Activated naive CD4-positive, alpha-beta T cell treated with anti-CD3 and anti-CD28 coated beads, Interleukin-2, amount 50 U/mL, for 24 hours (primary cell): Measurements from ENCODE around the gene IL36B.
"Not testable (repeated sequence)": the region's sequence is repeated elsewhere in the genome, so short reads cannot be mapped to it uniquely, and the experiment has no call there.

Experiments used
- H3K27ac Mint-ChIP-seq: one replicate; pipeline ENCODE4 v1.8.0; 2021; ENCODE audit warnings: mild to moderate bottlenecking, mixed read lengths
- H3K27me3 Mint-ChIP-seq: one replicate; pipeline ENCODE4 v1.8.0; 2021; ENCODE audit warnings: mixed read lengths
- H3K36me3 Mint-ChIP-seq: one replicate; pipeline ENCODE4 v1.8.0; 2021; ENCODE audit warnings: mixed read lengths
- H3K4me1 Mint-ChIP-seq: one replicate; pipeline ENCODE4 v1.8.0; 2021; ENCODE audit warnings: mixed read lengths
- H3K4me3 Mint-ChIP-seq: one replicate; pipeline ENCODE4 v1.8.0; 2021; ENCODE audit warnings: mild to moderate bottlenecking, mixed read lengths
- H3K9me3 Mint-ChIP-seq: one replicate; pipeline ENCODE4 v1.8.0; 2021; ENCODE audit warnings: mixed read lengths

Gene IL36B

DNA sequence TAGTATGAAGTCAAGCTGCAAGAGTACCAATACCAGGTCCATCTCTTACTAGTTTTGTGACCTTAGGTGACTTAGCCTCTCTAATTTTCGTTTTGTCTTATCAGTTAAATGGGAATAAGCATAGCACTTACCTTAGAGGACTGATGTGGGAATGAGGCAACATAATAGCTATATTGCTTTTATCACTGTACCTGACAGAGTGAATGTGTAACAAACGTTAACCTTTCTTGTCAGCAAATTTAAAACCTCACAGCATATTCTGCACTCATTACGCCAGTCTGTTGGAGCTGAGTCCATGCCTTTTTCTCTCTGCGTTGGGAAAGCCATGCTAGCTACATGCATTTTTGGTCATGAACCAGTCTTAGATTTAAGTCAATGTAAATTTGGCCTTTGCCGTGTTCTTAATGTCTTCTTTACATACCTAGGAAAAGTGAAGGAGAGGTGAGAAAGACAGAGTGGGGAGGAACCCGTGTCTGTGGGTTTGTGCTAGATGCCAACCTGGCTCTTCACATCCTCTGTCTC, at the start of gene IL36B:
TSS of gene IL36B (minus strand) at position 472 of the 522 bp plus-strand sequence.
- H3K4me1 Mint-ChIP-seq: peaks cover 20% of the 10 kb centered on the region
- no peak within 1 kb of the TSS for H3K27ac Mint-ChIP-seq
- no peak within 1 kb of the TSS for H3K4me3 Mint-ChIP-seq
- H3K36me3 Mint-ChIP-seq: peaks cover 17% of the 10 kb centered on the region
- H3K27me3 Mint-ChIP-seq: no peaks in the 10 kb centered on the region
- peaks cover 16% of the 10 kb centered on the region for H3K9me3 Mint-ChIP-seq

DNA sequence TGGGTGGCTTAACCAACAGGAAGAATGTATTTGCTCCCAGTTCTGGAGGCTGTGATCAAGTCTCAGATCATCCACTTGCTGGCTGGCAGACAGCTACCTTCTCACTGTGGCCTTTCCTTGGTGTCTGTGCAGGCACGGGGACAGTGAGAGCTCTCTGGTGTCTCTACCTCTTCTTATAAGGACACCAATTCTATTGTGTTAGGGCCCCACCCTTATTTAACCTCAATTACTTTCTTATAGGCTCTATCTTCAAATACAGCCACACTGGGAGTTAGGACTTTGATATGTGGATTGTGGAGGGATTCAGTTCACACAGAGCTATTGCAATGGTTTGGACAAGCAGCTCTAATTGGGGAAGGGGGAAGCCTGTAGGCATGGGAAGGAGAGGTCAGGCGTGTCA, 49.5 kb upstream of the IL36B start:
- peaks cover 50% of the 10 kb centered on the region for H3K4me1 Mint-ChIP-seq
- H3K36me3 Mint-ChIP-seq: peaks cover 6% of the 10 kb centered on the region
- H3K9me3 Mint-ChIP-seq: peaks cover 16% of the 10 kb centered on the region
- H3K27ac Mint-ChIP-seq: peak overlapping the region; percentile 83
- H3K27me3 Mint-ChIP-seq: peaks cover 2% of the 10 kb centered on the region
- peak overlapping the region; percentile 12 for H3K4me3 Mint-ChIP-seq

- H3K4me3 Mint-ChIP-seq: peak overlapping the region; percentile 76
- H3K27ac Mint-ChIP-seq: peak overlapping the region; percentile 66
- H3K36me3 Mint-ChIP-seq: peaks cover 6% of the 10 kb centered on the region
- peaks cover 28% of the 10 kb centered on the region for H3K4me1 Mint-ChIP-seq
- peaks cover 15% of the 10 kb centered on the region for H3K9me3 Mint-ChIP-seq
- H3K27me3 Mint-ChIP-seq: no peaks in the 10 kb centered on the region
These were observed 45.9 kb upstream of the IL36B start for GRCh38 chr2:113098532-113098931.

GRCh38 chr2:113098041-113098440, 45.4 kb upstream of the IL36B start:
- Mint-ChIP-seq H3K27me3 (no peaks in the 10 kb centered on the region), H3K27ac (peak overlapping the region; percentile 66), H3K4me3 (peak overlapping the region; percentile 76), H3K4me1 (peaks cover 23% of the 10 kb centered on the region), H3K9me3 (peaks cover 10% of the 10 kb centered on the region), H3K36me3 (peaks cover 6% of the 10 kb centered on the region)

- H3K27me3 Mint-ChIP-seq, H3K4me3 Mint-ChIP-seq, H3K36me3 Mint-ChIP-seq, H3K9me3 Mint-ChIP-seq: not testable (repeated sequence)
- Mint-ChIP-seq H3K4me1 (peaks cover 14% of the 10 kb centered on the region), H3K27ac (peak overlapping the region; percentile 42)
These were observed 44.4 kb upstream of the IL36B start for GRCh38 chr2:113096842-113097618.

GRCh38 chr2:113096306-113096705, 43.6 kb upstream of the IL36B start:
- H3K9me3 Mint-ChIP-seq, H3K27me3 Mint-ChIP-seq, H3K27ac Mint-ChIP-seq, H3K36me3 Mint-ChIP-seq, H3K4me3 Mint-ChIP-seq: not testable (repeated sequence)
- H3K4me1 Mint-ChIP-seq: peaks cover 14% of the 10 kb centered on the region

GRCh38 chr2:113093613-113093977, 40.9 kb upstream of the IL36B start:
- H3K27me3 Mint-ChIP-seq: no peaks in the 10 kb centered on the region
- no peak overlapping the region for H3K4me3 Mint-ChIP-seq
- peaks cover 7% of the 10 kb centered on the region for H3K9me3 Mint-ChIP-seq
- peaks cover 5% of the 10 kb centered on the region for H3K36me3 Mint-ChIP-seq
- H3K4me1 Mint-ChIP-seq: peaks cover 13% of the 10 kb centered on the region
- H3K27ac Mint-ChIP-seq: no peak overlapping the region

DNA sequence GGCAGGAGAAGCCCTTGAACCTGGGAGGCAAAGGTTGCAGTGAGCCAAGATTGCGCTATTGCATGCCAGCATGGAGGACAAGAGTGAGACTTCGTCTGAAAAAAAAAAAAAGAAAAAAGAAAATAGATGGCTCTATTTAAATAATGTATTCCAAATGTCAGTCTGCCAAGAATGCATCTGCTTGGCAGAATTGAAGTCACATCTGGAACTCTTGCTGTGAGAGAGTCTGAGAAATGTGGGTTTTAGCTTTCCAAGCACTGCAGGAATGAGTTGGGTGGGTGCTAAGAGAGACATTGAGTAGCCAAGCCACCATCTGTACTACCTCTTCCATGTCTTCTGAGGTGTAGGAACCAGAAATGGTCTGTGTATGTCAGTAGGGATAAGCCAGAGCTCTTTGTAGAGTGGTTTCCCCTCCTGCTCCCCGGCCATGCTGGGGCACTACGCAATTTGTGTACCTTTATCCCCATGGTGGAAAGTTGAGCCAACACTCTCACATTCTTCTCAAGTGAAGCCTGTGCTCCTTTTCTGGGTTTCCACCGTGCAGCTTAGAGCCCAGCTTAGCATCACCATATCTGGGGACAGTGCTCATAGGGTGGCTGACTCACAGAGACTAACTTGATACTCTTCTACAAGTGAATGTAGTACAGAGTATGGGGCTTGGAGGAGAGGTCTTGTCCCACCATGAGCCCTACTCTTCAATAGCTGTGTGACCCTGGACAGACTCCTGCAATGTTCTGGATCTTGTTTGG, 40.4 kb upstream of the IL36B start:
- H3K27ac Mint-ChIP-seq: no peak overlapping the region
- H3K9me3 Mint-ChIP-seq: peaks cover 6% of the 10 kb centered on the region
- peaks cover 8% of the 10 kb centered on the region for H3K4me1 Mint-ChIP-seq
- H3K4me3 Mint-ChIP-seq: no peak overlapping the region
- peaks cover 5% of the 10 kb centered on the region for H3K36me3 Mint-ChIP-seq
- H3K27me3 Mint-ChIP-seq: no peaks in the 10 kb centered on the region

GRCh38 chr2:113091231-113091896, 38.7 kb upstream of the IL36B start:
- Mint-ChIP-seq H3K4me3 (no peak overlapping the region), H3K4me1 (no peaks in the 10 kb centered on the region), H3K36me3 (no peaks in the 10 kb centered on the region), H3K9me3 (no peaks in the 10 kb centered on the region), H3K27ac (no peak overlapping the region), H3K27me3 (no peaks in the 10 kb centered on the region)

- H3K36me3 Mint-ChIP-seq: peaks cover 2% of the 10 kb centered on the region
- no peaks in the 10 kb centered on the region for H3K9me3 Mint-ChIP-seq
- H3K27ac Mint-ChIP-seq: no peak overlapping the region
- H3K4me3 Mint-ChIP-seq: no peak overlapping the region
- H3K27me3 Mint-ChIP-seq: no peaks in the 10 kb centered on the region
- H3K4me1 Mint-ChIP-seq: no peaks in the 10 kb centered on the region
These were observed 37.2 kb upstream of the IL36B start for GRCh38 chr2:113089916-113090315.

- H3K36me3 Mint-ChIP-seq: peaks cover 2% of the 10 kb centered on the region
- H3K4me1 Mint-ChIP-seq: peaks cover 1% of the 10 kb centered on the region
- H3K4me3 Mint-ChIP-seq: no peak overlapping the region
- no peaks in the 10 kb centered on the region for H3K9me3 Mint-ChIP-seq
- H3K27me3 Mint-ChIP-seq: no peaks in the 10 kb centered on the region
- H3K27ac Mint-ChIP-seq: no peak overlapping the region
These were observed 35.7 kb upstream of the IL36B start for GRCh38 chr2:113088213-113088992.

DNA sequence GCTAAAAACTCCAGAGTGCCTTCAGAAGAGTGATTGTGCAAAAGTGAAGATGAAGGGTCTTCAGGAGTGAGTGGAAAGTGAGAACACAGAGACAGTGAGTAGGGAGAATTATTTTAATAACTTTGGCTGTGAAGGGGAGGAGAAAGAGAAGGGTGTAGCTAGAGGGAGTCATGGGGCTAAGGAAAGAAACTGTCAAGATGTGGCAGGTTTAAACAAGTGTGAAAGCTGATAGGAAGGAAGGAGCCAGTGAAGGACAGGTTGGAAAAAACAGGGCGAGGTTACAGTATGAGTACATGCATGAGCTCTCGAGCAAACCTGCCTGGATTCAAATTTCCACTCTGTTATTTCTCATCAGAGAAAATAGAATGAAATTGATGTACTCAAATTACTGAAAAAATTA, 32.9 kb upstream of the IL36B start:
- Mint-ChIP-seq H3K36me3 (peaks cover 2% of the 10 kb centered on the region), H3K4me1 (peaks cover 7% of the 10 kb centered on the region), H3K9me3 (no peaks in the 10 kb centered on the region), H3K4me3 (no peak overlapping the region), H3K27ac (no peak overlapping the region), H3K27me3 (no peaks in the 10 kb centered on the region)

DNA sequence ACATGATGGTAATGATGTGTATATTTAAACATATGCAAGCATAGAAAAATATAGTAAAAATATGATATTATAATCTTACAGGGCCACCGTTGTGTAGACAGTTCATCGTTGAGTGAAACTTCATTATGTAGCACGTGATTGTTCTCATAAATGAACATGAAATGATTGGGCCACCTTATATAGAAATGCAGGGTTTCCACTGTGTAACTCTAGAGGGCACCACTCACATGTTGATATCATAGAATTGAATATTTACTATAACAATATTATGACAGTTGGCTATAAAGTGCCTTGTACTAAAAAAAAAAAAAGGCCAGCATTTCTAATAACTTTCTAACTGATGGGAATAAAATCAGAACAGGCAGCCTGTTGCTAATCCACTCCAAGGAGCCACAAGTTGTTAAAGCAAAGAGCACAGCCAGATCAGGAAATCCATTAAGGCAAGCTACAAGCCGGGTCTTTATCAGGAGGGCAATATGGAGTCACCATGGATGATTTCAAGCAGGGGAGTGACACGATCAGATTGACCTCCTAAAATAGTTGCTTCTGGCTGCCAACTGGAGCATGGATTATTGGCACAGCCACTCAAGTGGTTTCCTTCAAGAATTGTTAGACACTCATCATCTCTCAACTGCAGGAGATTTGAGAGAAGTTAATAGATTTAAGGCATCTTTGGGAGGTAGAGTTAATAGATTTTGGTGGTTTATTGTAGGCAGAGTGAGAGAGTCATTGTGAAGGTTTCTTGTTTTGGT, 31.8 kb upstream of the IL36B start:
- no peaks in the 10 kb centered on the region for H3K27me3 Mint-ChIP-seq
- H3K9me3 Mint-ChIP-seq: no peaks in the 10 kb centered on the region
- no peak overlapping the region for H3K4me3 Mint-ChIP-seq
- H3K4me1 Mint-ChIP-seq: peaks cover 7% of the 10 kb centered on the region
- H3K36me3 Mint-ChIP-seq: peaks cover 2% of the 10 kb centered on the region
- no peak overlapping the region for H3K27ac Mint-ChIP-seq

DNA sequence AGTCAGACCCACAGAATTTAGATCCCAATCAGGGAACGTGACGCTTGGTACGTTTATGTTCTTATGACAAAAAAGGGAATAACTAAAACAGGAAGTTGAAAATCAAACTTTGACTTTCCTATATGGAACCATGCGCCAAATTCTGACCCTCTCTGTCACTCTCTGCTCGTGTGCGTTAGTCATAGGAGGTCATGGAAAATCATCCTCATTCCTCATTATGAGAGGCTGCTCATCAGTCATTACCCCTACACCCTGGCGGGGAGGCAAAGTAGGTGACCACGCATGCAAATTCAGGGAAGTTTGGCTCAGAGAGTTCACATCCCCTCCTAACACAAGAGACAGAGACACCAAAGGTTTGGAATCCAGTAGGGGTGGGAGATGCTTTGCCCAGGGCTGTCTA, 30.6 kb upstream of the IL36B start:
- H3K36me3 Mint-ChIP-seq: peaks cover 2% of the 10 kb centered on the region
- H3K4me3 Mint-ChIP-seq: no peak overlapping the region
- no peaks in the 10 kb centered on the region for H3K9me3 Mint-ChIP-seq
- no peaks in the 10 kb centered on the region for H3K27me3 Mint-ChIP-seq
- peak overlapping the region; percentile 27 for H3K27ac Mint-ChIP-seq
- peaks cover 7% of the 10 kb centered on the region for H3K4me1 Mint-ChIP-seq
